ENCODE results near the gene LTB4R2.

- TF ChIP-seq BCL3 (IDR thresholded peaks at IDR 0.05) (no peak), CTCF (IDR thresholded peaks at IDR 0.05) (no peak), MAZ (IDR thresholded peaks at IDR 0.05; ENCODE audit: borderline replicate concordance, low read depth, low read length) (no peak), RFX5 (IDR thresholded peaks at IDR 0.05) (no peak), EHMT2 (IDR thresholded peaks at IDR 0.05; ENCODE audit: low read depth) (no peak), MAX (IDR thresholded peaks at IDR 0.05) (no peak), CBX2 (IDR thresholded peaks at IDR 0.05; ENCODE audit: borderline replicate concordance, low read depth) (no peak)
These were observed 3.0 kb downstream of the LTB4R2 start for GRCh38 chr14:24312736-24313507.
